Tibial nerve (tissue), 3 donors: ENCODE measurements around the gene PDZK1IP1.

Experiments used
- EP300 ChIP-seq, 2 donors: sonication (generic); formaldehyde crosslinking; IDR thresholded peaks; one replicate each; pipeline ENCODE4 v1.6.1; 2017; ENCODE audit warnings: antibody characterized with exemption in 2 of 2, mild to moderate bottlenecking in 1 of 2
- POLR2A ChIP-seq, 2 donors: fragments of 450-650 bp; IDR thresholded peaks; one replicate each; pipeline ENCODE4 v1.6.1; 2017; ENCODE audit warnings: antibody characterized with exemption in 2 of 2, mild to moderate bottlenecking in 2 of 2, moderate library complexity in 2 of 2

GRCh38 chr1:47182676-47183235 lies 7.1 kb downstream of the PDZK1IP1 start:
- TF ChIP-seq POLR2A (IDR thresholded peaks at IDR 0.05) (no peak), EP300 (IDR thresholded peaks at IDR 0.05) (no peak)
